Gastrocnemius medialis (tissue), 4 donors: ENCODE measurements around the gene GABBR2.

Experiments used
- CTCF ChIP-seq, 5 experiments: fragments of 450-650 bp in 3 of 5; fragments of 200-600 bp in 2 of 5; sonication (generic) in 2 of 5; IDR thresholded peaks in 4 of 5; conservative IDR thresholded peaks in 1 of 5; 1 replicate in 4 of 5; 2 replicates in 1 of 5; pipeline ENCODE4 v1.5.1; 2016 to 2019; ENCODE audit warnings: antibody characterized with exemption in 5 of 5, mild to moderate bottlenecking in 3 of 5, moderate library complexity in 3 of 5
- POLR2A ChIP-seq, 2 donors: fragments of 450-650 bp; IDR thresholded peaks; one replicate each; pipeline ENCODE4 v1.6.1; 2017; ENCODE audit warnings: antibody characterized with exemption in 2 of 2, mild to moderate bottlenecking in 2 of 2, moderate library complexity in 2 of 2

GRCh38 chr9:98449871-98450270, 258.9 kb downstream of the GABBR2 start:
- TF ChIP-seq CTCF (IDR thresholded peaks at IDR 0.05 in 4 of 5, conservative IDR thresholded peaks at IDR 0.05 in 1 of 5): no peak
- TF ChIP-seq POLR2A (IDR thresholded peaks at IDR 0.05): no peak
